HG03108 (cell line): ENCODE data around the gene ATF6B.
"Not testable (repeated sequence)": the region's sequence is repeated elsewhere in the genome, so short reads cannot be mapped to it uniquely, and the experiment has no call there.

Experiments used
- ATAC-seq: cut with Tn5 transposase; IDR thresholded peaks from one replicate; pipeline ENCODE4 v1.9.1; 2021; ENCODE audit warnings: moderate library complexity; ENCODE audit not compliant: unreplicated experiment

ATF6B gene

GRCh38 chr6:32154514-32155161, 26.6 kb upstream of the ATF6B start:
- ATAC-seq, result peak; percentile 74

DNA sequence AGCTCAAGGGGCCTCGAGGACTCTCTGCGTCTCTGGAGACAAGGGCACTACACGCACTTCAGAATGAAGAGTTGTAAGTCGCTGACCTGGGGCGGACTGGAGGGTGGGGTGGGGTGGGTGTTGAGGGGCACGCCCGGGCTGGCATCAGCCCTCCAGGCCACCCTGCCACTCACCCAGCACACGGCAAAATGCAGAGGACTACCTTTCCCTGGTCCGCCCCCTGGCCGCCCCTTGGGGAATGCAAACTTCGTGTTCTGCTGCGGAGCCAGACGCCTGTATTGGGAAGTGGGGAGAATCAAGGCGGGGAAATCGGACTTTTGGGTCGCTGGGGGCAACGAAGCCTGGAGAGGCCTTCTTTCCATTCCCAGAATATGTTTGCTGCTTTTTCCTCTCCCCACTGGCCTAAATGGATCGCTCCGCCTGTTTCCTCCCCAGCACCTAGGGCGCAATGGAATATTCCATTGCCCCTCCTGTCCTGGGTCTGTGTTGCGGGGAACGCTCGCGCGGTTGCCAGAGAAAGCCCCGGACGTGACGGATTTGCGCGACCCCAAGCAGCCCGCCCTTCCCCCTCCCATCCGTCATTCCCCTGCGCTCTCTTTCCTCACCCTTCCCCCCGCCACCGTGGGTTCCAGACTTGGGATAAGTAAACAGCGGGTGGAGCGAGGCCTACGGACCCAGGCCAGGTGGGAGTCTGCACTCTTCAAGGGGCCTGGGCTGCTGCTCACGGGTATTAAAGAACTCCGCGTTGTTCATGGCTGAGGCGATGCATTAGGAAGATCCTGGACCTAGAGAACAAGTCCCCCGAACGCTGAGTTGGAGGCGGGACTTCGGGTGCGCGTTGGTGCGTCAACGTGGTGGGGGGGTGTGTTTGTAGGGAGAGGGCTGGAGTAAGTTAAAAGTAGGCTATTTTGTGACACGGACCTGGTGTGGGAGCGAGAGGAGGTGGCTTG, 25.8 kb upstream of the ATF6B start, which contains the start of gene PPT2:
Gene PPT2 (plus strand): TSS at position 578 of the 950 bp plus-strand sequence. CDS start 454 bp downstream, outside the sequence.
- no peak for ATAC-seq

DNA sequence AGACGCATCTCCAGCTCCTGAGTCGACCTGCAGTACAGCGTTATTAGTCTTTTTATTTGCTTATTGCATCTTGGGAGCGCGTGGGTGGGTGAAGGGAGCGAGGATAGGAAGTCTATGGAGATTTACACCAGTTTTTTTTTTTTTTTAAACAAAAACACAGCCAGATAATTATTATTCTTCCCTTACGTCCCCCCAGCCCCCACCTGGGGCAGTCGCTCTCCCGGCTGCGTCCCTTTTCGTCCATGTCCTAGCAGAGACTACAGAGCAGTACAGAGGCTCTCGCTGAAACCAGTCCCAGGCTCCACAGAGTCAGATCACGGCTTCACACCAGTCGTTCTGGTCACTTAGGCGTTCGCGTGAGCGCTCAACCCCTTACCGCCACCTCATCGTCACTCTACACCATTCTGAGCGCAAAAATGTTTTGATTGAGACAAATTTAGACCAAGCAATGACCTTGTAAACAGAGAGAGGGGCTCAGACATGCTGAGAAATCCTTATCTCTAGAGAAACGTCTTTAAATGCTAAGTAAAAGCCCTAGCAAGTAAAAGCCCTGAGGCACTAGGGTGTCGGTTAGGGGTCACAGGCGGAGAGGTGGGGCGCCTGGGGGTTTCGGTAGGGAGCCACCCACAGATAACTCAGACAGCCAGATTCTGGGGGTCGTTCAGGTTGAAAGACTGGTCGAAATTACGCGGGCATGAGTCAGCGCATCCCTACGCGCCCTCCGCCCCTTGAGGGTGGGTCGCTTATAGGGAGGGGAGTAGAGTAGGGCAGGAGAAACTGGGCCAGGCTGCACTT, 24.9 kb upstream of the ATF6B start:
- no peak for ATAC-seq

DNA sequence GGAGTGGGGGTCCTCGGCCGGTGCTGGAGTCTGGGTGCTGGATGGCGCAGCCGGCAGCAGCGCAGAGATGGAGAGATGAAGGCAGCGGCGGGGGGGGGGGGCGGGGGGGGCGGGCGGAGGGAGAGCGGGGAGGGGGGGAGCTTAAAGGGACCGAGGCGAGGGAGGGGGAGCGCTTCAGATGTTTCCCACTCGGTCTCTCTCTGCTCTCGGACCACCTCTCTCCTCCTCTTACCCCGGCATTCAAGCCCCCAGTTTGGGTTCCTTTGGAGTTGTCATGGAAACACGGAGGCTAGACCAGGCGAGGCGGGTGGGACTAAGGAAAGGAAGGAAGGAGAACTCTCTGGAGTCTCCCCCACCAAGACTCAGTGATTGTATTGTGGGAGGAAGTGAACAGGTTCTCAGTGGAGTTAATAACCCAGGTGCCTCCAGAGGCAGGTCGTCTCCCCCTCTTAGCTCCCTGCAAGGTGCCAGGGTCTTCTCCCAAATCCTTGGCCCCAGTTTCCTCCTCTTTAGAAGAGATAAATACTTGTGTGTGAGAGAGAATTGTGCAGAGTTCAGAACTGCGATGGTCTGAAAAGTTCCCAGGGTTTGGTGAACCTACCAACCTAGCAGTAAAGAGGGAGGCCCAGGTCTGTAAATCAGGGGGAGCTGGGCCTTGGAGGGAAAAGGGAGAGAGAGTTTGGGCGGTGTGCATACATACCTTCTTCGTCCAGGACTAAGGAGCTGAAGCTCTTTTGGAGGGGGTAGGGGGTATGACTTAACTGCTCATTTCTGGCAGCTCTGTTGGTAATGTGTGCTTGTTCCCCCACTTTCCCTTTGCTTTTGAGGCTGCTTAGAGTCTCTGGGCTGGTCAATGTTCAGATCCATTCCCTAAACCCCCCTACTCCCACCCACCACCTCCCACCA, 24.1 kb upstream of the ATF6B start, which contains the start of gene PRRT1:
Gene PRRT1 (minus strand): TSS at position 77 of the 906 bp plus-strand sequence. CDS start 112 bp downstream, outside the sequence.
- no peak for ATAC-seq

- ATAC-seq, result no peak
Measured at GRCh38 chr6:32151181-32151862, 23.3 kb upstream of the ATF6B start.

DNA sequence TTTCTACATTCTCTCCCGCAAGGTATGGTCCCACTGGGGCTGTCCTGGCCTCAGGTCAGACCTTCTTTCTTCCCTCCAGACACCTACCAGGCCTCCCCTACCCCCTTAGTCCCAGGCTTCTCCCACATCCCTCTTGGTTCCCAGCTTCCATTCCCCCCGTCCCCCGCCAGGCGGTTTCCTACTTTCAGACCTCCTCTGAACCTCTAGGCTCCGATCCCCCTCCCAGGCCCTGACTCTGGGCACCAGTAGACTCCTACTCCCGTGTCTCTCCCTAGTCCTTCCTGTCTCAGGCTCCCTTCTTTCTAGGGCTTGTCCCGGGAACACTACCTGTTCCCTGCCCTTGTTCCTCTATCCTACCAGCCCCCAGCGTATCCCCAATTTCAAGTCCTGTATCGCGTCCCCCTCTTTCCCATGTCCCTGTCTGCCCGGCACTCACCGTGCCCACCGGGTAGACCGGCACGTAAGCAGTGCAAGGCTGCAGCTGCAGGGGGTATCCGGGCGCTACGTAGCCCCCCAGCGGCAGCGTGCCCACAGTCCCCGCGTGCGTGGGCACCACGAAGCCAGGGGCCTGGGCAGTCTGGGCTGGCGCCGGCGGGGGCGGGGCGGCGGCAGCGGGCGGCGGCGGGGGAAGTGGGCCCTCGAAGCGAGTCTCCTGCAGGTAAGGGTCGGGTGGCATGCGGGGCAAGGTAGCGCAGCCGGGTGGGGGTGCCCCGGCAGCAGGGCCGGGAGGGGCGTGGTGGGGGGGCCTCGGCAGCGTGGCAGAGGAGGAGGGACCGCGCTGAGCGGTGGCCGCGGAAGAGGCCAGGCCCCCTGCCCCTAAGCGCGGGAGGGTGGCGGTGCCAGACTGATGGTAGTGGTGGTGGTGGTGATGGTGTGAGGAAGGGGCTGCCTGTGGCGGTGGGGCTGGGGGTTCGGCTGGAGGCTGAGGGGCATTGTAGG, 22.2 kb upstream of the ATF6B start:
- ATAC-seq, result no peak

- ATAC-seq, result no peak
Measured at GRCh38 chr6:32149092-32149755, 21.2 kb upstream of the ATF6B start.

GRCh38 chr6:32148289-32149091, 20.4 kb upstream of the ATF6B start:
- ATAC-seq, result no peak

DNA sequence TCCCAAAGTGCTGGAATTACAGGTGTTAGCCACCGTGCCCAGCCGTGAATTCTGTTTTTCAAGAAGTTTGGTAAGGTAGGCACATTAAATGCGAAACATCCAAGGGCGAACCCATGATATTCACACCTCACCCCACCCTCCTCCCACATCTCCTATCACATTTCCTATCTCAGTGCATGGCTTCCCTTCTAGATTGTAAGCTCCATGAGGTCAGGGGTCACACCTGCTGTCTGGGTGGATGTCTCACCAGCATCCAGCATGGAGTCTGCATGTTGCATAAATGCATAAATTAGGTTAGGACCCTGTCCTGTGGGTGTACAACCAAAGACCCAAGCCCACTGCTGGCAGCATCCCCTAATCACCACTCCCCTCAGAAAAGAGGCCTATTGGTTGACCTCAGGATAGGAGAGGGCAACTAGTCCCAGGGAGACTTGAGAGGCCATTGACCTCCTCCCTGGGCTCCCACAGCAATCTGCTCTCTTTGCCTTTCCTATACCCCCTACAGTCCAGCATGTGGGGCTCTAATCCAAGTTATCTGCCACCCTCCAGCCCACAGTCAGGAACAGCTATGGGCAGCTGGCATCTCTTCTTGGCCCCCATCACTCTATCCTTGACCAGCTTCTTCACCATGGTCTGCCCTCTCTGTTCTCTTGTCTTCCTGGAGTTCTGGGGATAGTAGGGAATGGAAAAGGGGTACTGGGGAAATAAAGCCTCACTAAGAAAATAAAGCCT, 19.5 kb upstream of the ATF6B start:
- ATAC-seq, result no peak

GRCh38 chr6:32146687-32147086, 18.6 kb upstream of the ATF6B start:
- ATAC-seq, result no peak

GRCh38 chr6:32146287-32146686, 18.2 kb upstream of the ATF6B start:
- ATAC-seq, result no peak

DNA sequence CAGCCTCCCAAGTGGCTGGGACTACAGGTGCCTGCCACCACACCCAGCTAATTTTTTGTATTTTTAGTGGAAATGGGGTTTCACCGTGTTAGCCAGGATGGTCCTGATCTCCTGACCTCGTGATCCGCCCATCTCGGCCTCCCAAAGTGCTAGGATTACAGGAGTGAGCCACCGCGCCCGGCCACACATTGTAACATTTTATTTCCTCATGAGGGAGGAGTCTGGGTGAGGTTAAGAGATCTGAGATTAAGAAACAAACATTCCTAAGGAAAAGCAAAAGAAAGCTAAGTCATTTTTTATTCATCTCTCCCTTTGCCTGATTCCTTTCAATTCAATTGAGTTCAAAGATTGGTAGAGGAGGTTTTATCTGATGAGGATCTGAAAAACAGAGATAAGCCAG, 16.2 kb upstream of the ATF6B start:
- ATAC-seq, result not testable (repeated sequence)

- no peak for ATAC-seq
Measured at GRCh38 chr6:32140420-32141046, 12.5 kb upstream of the ATF6B start.

- ATAC-seq, result no peak
Measured at GRCh38 chr6:32139590-32139989, 11.5 kb upstream of the ATF6B start.

- no peak for ATAC-seq
Measured at GRCh38 chr6:32137454-32137853, 9.4 kb upstream of the ATF6B start.

DNA sequence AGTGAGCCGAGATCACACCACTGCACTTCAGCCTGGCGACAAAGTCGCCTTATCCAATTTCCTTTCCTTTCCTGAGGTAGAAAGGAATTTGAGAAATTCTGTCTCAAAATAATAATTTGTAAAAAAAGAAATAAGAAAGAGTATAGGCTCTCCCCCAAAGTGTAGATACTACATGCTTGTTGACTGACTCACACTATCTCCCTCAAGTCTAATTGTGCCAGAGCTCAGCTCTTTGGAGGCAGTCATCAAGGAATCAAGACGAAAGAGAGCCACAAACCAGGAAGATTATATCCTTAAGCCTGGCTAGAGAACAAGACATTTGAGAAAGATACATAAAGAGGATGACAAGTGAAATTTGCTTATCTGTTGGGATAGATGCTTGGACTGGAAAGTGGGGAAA, 5.7 kb upstream of the ATF6B start:
- ATAC-seq, result no peak
